Keratinocyte (primary cell): ENCODE measurements around the gene NXT2.

Experiments used
- CTCF ChIP-seq, 3 experiments: IDR thresholded peaks in 1 of 3; conservative IDR thresholded peaks in 1 of 3; optimal IDR thresholded peaks in 1 of 3; 2 replicates in 2 of 3; 3 replicates in 1 of 3; pipeline versions ENCODE3 to v1.5.1; 2011; ENCODE audit warnings: low read length in 3 of 3, mild to moderate bottlenecking in 3 of 3, moderate library complexity in 2 of 3, control low read depth in 1 of 3, inconsistent platforms in 1 of 3; ENCODE audit not compliant: insufficient read depth in 2 of 3; ENCODE audit errors: extremely low read depth in 1 of 3
- EZH2 ChIP-seq: IDR thresholded peaks from one replicate; pipeline ENCODE4 v1.6.1; 2012; ENCODE audit warnings: inconsistent platforms, mild to moderate bottlenecking, low read length, moderate library complexity

- TF ChIP-seq CTCF (optimal IDR thresholded peaks at IDR 0.05 in 1 of 3, IDR thresholded peaks at IDR 0.05 in 1 of 3, conservative IDR thresholded peaks at IDR 0.05 in 1 of 3; ENCODE audit: extremely low read depth in 1 of 3, insufficient read depth in 2 of 3, low read length in 3 of 3) (no peak), EZH2 (no peak)
These were observed 35.5 kb upstream of the NXT2 start for GRCh38 chrX:109501176-109501575.
